Activated naive CD4-positive, alpha-beta T cell treated with anti-CD3 and anti-CD28 coated beads for 36 hours (primary cell): ENCODE measurements around the gene MUC13. TPM values are rescaled to one million over a fixed set of nuclear protein-coding genes. Genes with fewer than 3 reads are reported as not detected.

Experiments used
- CTCF ChIA-PET: fragments of 350-600 bp; sonication (Branson Sonifier 250); formaldehyde crosslinking; loops from one replicate; lab custom pipeline; 2021; ENCODE audit warnings: antibody characterized with exemption; lab: Charles Lee
- DNase-seq: peaks from one replicate; pipeline ENCODE4 v3.0.0-alpha.2; 2020
- H3K27ac Mint-ChIP-seq: one replicate; pipeline ENCODE4 v1.8.0; 2021; ENCODE audit warnings: mild to moderate bottlenecking, mixed read lengths
- H3K27me3 Mint-ChIP-seq: one replicate; pipeline ENCODE4 v1.8.0; 2021; ENCODE audit warnings: low read depth, mixed read lengths
- H3K36me3 Mint-ChIP-seq: one replicate; pipeline ENCODE4 v1.8.0; 2021; ENCODE audit warnings: low read depth, mixed read lengths
- H3K4me1 Mint-ChIP-seq: one replicate; pipeline ENCODE4 v1.8.0; 2021; ENCODE audit warnings: low read depth, mixed read lengths
- H3K4me3 Mint-ChIP-seq: one replicate; pipeline ENCODE4 v1.8.0; 2021; ENCODE audit warnings: mild to moderate bottlenecking, moderate library complexity, mixed read lengths
- H3K9me3 Mint-ChIP-seq: one replicate; pipeline ENCODE4 v1.8.0; 2021; ENCODE audit warnings: mixed read lengths
- intact Hi-C: fragments of 100-400 bp; cut with micrococcal nuclease; formaldehyde crosslinking; loops from one replicate; pipeline ENCODE4 v1.15.1; 2023
- total RNA-seq, 2 experiments: library from RNA; stranded (reverse); gene quantifications; one replicate each; pipeline ENCODE4 v1.2.3, GENCODE V29; 2021

The MUC13 gene
- total RNA-seq, 2 experiments from 2014 or later = not detected

DNA sequence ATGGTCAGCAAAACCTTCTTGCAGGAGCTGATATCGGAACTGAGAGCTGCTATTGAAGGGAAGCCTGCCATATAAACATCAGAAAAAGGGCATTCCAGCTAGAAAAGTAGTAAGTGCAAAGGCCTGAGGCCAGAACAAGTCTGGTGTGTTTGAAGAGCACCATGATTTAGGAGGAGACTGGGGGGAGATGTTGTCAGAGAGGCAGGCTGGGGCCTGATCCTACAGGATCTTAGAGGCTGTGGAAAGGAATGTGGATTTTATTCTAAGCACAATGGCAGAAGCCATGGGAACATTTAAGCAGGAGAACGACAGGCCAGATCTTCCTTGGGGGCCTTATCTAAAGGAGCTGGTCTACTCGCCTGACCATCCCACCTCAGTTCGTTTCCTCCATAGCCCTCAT, 5.1 kb upstream of the MUC13 start:
- H3K27me3 Mint-ChIP-seq = peaks cover 5% of the 10 kb centered on the region
- H3K4me1 Mint-ChIP-seq = no peaks in the 10 kb centered on the region
- H3K27ac Mint-ChIP-seq = no peak overlapping the region
- DNase-seq = no peak
- H3K4me3 Mint-ChIP-seq = no peak overlapping the region
- H3K36me3 Mint-ChIP-seq = no peaks in the 10 kb centered on the region
- intact Hi-C loops = no loop called here
- CTCF ChIA-PET = interaction anchor here (0.8 to 1.2 kb wide), 2 partner anchors 211 to 497 kb away, joined by 3 read pairs; no protein-coding TSS in a partner anchor
- no peaks in the 10 kb centered on the region for H3K9me3 Mint-ChIP-seq

DNA sequence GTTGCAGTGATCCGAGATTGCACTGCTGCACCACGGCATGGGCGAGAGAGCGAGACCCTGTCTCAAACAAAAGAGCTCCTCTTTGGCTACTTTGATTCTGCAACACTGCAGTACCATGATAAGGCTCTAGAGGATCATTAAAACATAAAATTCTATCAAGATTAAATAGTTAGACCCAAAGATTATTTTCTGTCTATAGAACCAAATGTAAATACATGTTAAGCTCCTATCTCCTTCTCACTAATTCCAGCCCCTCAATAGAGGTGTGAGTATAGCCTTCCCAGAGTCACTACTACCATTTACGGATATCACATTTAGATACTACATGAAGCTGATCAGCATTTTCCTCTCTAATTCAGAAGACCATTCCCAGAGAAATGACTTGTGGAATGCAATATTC, 4.3 kb upstream of the MUC13 start:
- H3K9me3 Mint-ChIP-seq = no peaks in the 10 kb centered on the region
- no peak overlapping the region for H3K27ac Mint-ChIP-seq
- H3K4me1 Mint-ChIP-seq = no peaks in the 10 kb centered on the region
- H3K27me3 Mint-ChIP-seq = peaks cover 5% of the 10 kb centered on the region
- intact Hi-C loops = no loop called here
- no peaks in the 10 kb centered on the region for H3K36me3 Mint-ChIP-seq
- DNase-seq = no peak
- no peak overlapping the region for H3K4me3 Mint-ChIP-seq
- CTCF ChIA-PET = interaction anchor here (0.5 to 1.2 kb wide), 3 partner anchors 212 to 499 kb away, joined by 3 read pairs; no protein-coding TSS in a partner anchor

DNA sequence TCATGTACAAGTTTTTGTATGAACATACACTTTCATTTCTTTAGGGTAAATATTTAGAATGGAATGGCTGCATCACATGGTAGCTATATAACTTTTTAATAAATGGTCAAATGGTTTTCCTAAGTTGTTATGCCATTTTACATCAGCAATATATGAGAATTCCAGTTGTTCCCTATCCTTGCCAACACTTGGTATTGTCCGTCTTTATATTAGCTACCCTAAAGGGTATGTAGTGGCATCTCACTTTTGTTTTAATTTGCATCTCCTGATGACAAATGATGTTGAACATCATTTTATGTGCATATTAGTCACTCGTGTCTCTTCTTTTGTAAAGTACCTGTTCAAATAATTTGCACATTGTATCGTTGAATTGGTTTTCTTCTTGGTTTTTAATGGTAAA, 2.5 kb upstream of the MUC13 start:
- Mint-ChIP-seq H3K4me3 (no peak overlapping the region), H3K4me1 (no peaks in the 10 kb centered on the region), H3K27me3 (peaks cover 5% of the 10 kb centered on the region), H3K9me3 (no peaks in the 10 kb centered on the region), H3K27ac (no peak overlapping the region), H3K36me3 (no peaks in the 10 kb centered on the region)
- DNase-seq = no peak
- CTCF ChIA-PET = no interaction called here
- intact Hi-C loops = no loop called here

DNA sequence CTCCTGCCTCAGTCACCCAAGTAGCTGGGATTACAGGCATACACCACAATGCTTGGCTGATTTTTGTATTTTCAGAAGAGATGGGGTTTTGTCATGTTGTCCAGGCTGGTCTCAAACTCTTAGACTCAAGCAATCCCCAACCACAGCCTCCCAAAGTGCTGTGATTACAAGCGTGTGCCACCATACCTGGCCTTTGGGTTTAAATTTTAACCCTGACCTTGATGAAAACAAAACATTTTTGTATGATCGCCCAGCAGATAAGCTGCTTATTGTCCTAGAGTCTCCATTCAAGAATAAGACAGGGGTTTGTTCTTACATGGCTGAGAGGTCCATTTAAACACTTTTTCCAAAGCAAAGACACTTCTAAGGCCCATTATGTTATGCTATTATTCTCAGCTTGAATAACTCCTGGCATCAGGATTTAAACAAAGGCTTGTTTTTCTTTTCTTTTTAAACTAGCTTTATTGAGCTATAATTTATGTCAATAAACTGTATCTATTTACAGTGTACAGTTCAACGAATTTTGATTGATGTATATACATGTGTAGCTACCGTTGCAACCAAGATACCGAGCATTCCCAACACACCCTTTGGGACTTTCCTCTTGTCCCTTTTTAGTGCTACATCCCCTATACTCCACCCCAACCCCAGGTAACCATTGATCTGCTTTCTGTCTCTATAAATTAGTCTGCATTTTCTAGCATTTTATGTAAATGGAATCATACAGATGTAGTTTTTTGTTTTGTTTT, 1.4 kb upstream of the MUC13 start:
- Mint-ChIP-seq H3K27ac (no peak overlapping the region), H3K4me1 (no peaks in the 10 kb centered on the region), H3K27me3 (peaks cover 5% of the 10 kb centered on the region), H3K9me3 (no peaks in the 10 kb centered on the region), H3K4me3 (no peak overlapping the region), H3K36me3 (no peaks in the 10 kb centered on the region)
- CTCF ChIA-PET = interaction anchor here (0.9 to 1.3 kb wide), 2 partner anchors 9 to 12 kb away, joined by 3 read pairs; no protein-coding TSS in a partner anchor
- DNase-seq = no peak
- intact Hi-C loops = no loop called here

DNA sequence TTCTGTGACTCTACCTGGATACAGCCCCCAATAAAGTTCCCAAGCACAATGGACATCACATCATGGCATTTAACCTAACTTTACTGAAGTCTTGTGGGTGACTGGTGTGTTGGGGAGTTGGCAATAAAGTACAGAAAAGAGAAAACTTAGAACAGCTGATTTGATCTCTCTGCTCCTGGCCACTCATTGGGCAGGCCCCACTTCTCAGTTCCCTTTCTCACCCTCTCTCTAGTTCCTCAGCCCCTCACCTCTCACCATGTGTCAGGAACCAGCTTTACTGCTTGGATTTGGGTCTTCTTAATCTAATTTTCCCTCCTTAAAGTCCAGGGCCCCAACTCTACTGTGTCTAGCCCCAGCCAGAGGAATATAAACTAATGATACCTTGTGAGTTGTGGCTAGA, 713 bp upstream of the MUC13 start:
- Mint-ChIP-seq H3K27ac (no peak overlapping the region), H3K9me3 (no peaks in the 10 kb centered on the region), H3K36me3 (no peaks in the 10 kb centered on the region), H3K4me1 (no peaks in the 10 kb centered on the region), H3K27me3 (peaks cover 5% of the 10 kb centered on the region), H3K4me3 (no peak overlapping the region)
- CTCF ChIA-PET = interaction anchor here (0.6 to 1.3 kb wide), 5 partner anchors 8 to 650 kb away, joined by 3 to 4 read pairs (median 3); no protein-coding TSS in a partner anchor
- intact Hi-C loops = no loop called here
- DNase-seq = no peak

DNA sequence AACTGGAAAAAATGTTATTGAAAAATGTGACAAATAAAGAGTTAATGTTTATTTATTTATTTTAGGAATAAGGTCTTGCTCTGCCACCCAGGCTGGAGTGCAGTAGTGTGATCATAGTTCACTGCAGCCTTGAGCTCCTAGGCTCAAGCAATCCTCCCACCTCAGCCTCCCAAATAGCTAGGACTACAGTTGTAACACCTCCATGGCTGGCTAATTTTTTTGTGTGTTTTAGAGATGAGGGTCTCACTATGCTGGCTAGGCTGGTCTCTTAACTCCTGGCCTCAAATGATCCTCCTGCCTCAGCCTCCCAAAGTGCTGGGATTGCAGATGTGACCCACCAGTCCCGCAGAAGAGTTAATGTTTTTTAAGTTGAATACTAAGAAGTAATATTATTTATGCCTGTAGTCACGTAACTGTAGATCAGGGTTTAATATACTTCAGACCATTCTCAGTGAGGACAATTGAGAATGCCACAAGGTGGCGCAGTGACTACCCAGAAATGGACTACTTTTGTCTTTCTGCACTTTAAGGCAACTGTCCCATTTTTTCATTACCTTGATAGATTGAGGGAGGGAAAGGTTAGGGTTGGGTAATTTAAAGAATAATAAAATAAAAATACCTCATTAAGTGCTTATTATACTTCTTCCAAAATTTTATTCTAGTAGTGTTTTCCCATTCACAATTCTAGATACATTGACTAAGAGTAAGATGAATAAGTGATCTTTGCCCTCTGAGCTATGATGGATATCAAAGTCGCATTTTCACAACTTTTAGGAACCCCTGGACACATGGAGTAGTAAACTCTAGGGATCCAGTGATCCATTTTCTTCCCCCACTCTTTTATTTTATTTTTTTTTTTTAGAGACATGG, 6.0 kb downstream of the MUC13 start:
- Mint-ChIP-seq H3K4me1 (no peaks in the 10 kb centered on the region), H3K27ac (no peak overlapping the region), H3K4me3 (no peak overlapping the region), H3K9me3 (no peaks in the 10 kb centered on the region), H3K27me3 (peaks cover 3% of the 10 kb centered on the region), H3K36me3 (no peaks in the 10 kb centered on the region)
- peak; percentile 82 for DNase-seq
- CTCF ChIA-PET = interaction anchor here (0.5 to 3.6 kb wide), 5 partner anchors 10 to 309 kb away, joined by 3 to 13 read pairs (median 4); no protein-coding TSS in a partner anchor
- intact Hi-C loops = loop anchor here (1.0 kb wide), 4 partner anchors 214 to 657 kb away; no protein-coding TSS in a partner anchor

DNA sequence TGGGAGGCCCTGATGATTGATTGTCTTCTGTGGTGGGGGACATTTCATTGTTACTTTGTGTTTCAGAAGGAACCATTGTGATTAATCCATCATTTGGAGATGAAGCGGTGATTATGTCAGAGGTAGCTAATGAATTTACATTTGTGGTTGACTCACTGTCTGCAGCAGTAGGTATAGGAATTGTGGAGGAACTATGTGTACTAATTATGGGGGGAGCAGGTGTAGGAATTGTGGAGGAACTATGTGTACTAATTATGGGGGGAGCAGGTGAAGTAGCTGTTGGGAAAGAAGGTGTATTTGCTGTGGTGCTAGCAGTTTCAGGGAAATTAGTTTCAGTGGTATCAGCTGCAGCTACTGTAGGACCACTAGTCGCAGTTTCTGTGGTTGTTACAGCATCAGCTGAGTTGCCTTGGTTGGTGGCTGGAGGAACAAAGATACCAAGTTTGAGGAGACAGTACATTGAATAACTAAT, 6.9 kb downstream of the MUC13 start:
- Mint-ChIP-seq H3K27ac (no peak overlapping the region), H3K27me3 (peaks cover 3% of the 10 kb centered on the region), H3K36me3 (no peaks in the 10 kb centered on the region), H3K9me3 (no peaks in the 10 kb centered on the region), H3K4me1 (no peaks in the 10 kb centered on the region), H3K4me3 (no peak overlapping the region)
- DNase-seq = no peak
- CTCF ChIA-PET = interaction anchor here (0.5 to 3.6 kb wide), 8 partner anchors 7 to 511 kb away, joined by 3 to 13 read pairs (median 3); partner anchors contain the start of gene MUC13
- intact Hi-C loops = loop anchor here (1.0 kb wide), 4 partner anchors 215 to 658 kb away; no protein-coding TSS in a partner anchor

DNA sequence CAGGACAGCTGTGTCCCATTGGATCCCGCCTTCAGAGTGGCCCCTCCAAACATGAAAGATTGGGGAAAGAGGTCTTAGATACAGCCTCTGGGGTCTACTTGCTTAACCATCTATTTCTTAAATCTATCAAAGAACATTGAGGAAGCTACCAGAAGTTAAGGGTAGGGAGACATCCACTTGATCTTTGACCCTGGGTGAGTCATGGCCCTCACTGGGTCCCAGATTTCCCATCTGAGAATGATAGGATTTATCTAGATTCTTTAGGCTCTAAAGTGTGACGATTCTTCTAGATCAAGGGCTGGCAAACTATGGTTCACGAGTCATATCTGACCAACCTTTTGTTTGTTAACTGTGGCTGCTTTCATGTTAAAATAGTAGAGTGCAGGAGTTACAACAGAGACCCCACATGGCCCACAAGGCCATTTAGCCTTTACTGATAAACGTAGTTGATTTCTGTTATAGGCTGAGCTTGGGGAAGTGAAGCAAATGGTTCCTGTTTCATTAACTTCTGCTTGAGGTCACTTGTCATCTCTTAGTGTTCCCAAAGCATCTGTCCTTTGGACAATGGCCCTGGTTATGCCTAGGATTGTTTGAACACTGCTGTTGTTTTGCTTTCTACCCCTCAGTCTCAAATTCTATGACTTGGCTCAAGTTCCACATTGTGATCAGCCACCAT, 8.0 kb downstream of the MUC13 start:
- CTCF ChIA-PET = interaction anchor here (0.6 to 3.6 kb wide), 5 partner anchors 8 to 501 kb away, joined by 3 to 13 read pairs (median 3); partner anchors contain the start of gene MUC13
- no peaks in the 10 kb centered on the region for H3K9me3 Mint-ChIP-seq
- intact Hi-C loops = no loop called here
- DNase-seq = no peak
- no peaks in the 10 kb centered on the region for H3K4me1 Mint-ChIP-seq
- H3K27me3 Mint-ChIP-seq = peaks cover 3% of the 10 kb centered on the region
- no peaks in the 10 kb centered on the region for H3K36me3 Mint-ChIP-seq
- H3K27ac Mint-ChIP-seq = no peak overlapping the region
- no peak overlapping the region for H3K4me3 Mint-ChIP-seq

DNA sequence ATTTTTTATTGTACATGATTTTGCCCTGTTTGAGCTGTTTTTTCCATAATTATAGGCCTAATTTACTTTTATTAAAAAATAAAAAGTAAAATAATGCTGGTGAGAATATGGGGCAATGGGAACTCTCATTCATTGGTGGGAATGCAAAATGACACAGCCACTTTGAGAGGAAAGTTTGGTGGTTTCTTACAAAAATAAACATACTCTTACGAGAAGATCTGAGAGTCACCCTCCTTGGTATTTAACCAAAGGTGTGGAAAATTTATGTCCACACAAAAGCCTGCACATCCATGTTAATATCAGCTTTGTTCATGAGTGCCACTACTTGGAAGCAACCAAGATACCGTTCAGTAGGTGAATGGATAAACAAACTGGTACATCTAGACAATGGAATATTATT, 9.8 kb downstream of the MUC13 start:
- CTCF ChIA-PET = interaction anchor here (0.5 to 2.2 kb wide), 7 partner anchors 9 to 457 kb away, joined by 3 to 9 read pairs (median 3); no protein-coding TSS in a partner anchor
- intact Hi-C loops = no loop called here
- Mint-ChIP-seq H3K27me3 (no peaks in the 10 kb centered on the region), H3K4me1 (no peaks in the 10 kb centered on the region), H3K27ac (no peak overlapping the region), H3K36me3 (no peaks in the 10 kb centered on the region), H3K9me3 (no peaks in the 10 kb centered on the region), H3K4me3 (no peak overlapping the region)
- no peak for DNase-seq

DNA sequence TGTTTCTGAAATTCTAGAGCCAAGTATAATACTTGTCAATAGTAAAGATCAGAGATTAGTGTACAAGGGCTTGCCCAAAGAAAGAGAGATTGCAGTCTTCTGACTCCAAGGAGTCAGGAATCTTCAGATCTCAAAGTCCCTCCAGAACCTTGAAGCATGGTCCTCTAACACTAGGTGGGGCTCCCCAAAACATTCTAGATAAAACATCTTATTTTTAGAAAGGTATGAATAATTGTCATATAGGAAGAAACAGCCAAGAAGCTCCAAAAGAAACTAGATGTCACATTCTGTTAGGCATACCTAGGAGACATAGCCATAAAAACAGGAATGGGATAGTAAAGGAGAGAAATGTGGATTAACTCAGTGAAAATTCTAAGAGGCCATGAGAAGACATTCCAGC, 10.7 kb downstream of the MUC13 start:
- intact Hi-C loops = no loop called here
- DNase-seq = no peak
- CTCF ChIA-PET = interaction anchor here (0.6 to 2.2 kb wide), 5 partner anchors 8 to 320 kb away, joined by 3 to 9 read pairs (median 4); no protein-coding TSS in a partner anchor
- no peaks in the 10 kb centered on the region for H3K4me1 Mint-ChIP-seq
- no peak overlapping the region for H3K4me3 Mint-ChIP-seq
- no peaks in the 10 kb centered on the region for H3K36me3 Mint-ChIP-seq
- no peaks in the 10 kb centered on the region for H3K27me3 Mint-ChIP-seq
- H3K27ac Mint-ChIP-seq = no peak overlapping the region
- no peaks in the 10 kb centered on the region for H3K9me3 Mint-ChIP-seq

DNA sequence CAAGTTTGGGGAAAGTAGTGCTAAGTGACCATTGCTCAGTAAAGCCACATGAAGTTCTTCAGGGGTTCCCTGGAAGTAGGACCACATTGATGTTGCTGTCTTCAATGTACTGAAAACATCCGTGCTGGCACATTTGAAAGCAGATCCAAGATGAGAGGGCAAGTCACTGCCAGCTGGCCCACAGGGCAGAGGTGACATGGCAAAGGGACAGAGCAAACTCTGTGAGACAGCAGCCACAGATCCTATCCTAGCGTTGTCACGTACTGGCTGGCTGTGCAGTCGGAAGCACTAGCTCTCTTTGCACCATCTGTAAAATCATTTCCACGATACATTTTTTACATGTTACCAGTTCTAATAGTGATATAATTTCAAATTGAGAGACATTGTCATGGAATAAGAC, 13.8 kb downstream of the MUC13 start:
- intact Hi-C loops = no loop called here
- H3K4me3 Mint-ChIP-seq = no peak overlapping the region
- H3K27ac Mint-ChIP-seq = no peak overlapping the region
- no peaks in the 10 kb centered on the region for H3K36me3 Mint-ChIP-seq
- H3K27me3 Mint-ChIP-seq = no peaks in the 10 kb centered on the region
- no peaks in the 10 kb centered on the region for H3K9me3 Mint-ChIP-seq
- H3K4me1 Mint-ChIP-seq = no peaks in the 10 kb centered on the region
- no peak for DNase-seq
- CTCF ChIA-PET = interaction anchor here (2.2 kb wide), 1 partner anchor 19 kb away, joined by 6 read pairs; no protein-coding TSS in a partner anchor
